HG02798 (cell line): ENCODE results near the gene PDZRN4.

Experiments used
- ATAC-seq: cut with Tn5 transposase; IDR thresholded peaks from one replicate; pipeline ENCODE4 v1.9.1; 2021; ENCODE audit warnings: mild to moderate bottlenecking; ENCODE audit not compliant: unreplicated experiment, poor library complexity

The PDZRN4 gene

GRCh38 chr12:41344776-41345470, 156.8 kb downstream of the PDZRN4 start:
- no peak for ATAC-seq

- no peak for ATAC-seq
These were observed 160.1 kb downstream of the PDZRN4 start for GRCh38 chr12:41348198-41348597.

- ATAC-seq: no peak
These were observed 168.1 kb downstream of the PDZRN4 start for GRCh38 chr12:41356181-41356580.

DNA sequence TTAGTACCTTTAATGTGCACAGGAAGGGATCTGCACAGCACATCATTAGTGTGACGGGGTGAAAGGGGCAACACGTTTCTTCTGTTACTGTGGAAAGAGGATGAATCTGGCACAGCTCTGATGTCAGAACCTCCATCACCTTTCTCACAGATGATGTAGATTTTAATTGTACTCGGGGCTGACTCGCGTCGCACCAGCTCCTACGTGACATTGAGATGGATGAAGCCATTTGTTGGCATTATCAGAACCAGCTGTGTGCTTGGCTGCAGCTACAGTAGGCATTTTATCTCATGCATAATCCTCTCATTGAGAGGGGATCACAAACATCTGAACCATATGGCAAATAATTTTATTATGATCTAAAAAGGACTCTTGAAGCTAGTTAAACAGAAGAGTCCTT, 173.6 kb downstream of the PDZRN4 start:
- ATAC-seq: no peak

DNA sequence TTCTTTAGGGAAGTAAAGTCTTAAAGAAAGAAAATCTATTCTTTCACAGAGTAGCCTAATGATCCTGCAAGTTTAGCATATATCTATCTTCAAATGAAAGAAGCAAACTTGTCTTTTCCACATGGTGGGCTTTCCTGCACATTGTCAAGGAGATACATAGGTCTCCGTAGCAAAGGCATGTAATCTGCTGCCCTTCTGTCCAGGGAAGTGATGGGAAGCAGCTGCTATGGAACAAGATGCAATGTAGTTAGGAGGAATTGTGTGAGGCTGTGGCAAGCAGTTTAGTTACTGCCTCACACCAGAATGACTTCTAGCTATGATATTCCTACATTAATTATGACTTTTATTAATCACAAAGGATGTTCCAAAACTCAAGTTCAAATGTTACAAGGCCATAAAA, 174.4 kb downstream of the PDZRN4 start:
- ATAC-seq: no peak

- ATAC-seq: no peak
These were observed 174.8 kb downstream of the PDZRN4 start for GRCh38 chr12:41362931-41363330.

DNA sequence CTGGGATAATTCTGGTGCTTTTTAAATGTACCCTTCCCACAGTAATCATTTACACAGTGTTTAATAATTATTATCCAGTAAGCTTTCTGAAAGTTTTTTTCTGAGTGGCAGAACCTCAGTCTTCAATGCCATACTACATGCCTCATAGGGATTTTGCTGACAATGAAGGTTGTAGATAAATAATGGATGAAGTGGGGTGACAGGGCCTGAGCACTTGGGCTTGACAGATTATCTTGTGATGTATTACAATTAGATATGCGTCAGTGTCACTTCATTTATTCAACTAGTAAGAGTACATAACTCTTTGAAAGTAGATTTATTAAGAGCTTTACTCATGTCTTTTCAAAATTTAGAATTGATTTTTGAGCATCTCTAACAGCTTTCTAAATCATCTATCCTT, 176.1 kb downstream of the PDZRN4 start:
- ATAC-seq: no peak

- ATAC-seq: no peak
These were observed 177.6 kb downstream of the PDZRN4 start for GRCh38 chr12:41365653-41366171.

- ATAC-seq: no peak
These were observed 179.7 kb downstream of the PDZRN4 start for GRCh38 chr12:41367726-41368405.

DNA sequence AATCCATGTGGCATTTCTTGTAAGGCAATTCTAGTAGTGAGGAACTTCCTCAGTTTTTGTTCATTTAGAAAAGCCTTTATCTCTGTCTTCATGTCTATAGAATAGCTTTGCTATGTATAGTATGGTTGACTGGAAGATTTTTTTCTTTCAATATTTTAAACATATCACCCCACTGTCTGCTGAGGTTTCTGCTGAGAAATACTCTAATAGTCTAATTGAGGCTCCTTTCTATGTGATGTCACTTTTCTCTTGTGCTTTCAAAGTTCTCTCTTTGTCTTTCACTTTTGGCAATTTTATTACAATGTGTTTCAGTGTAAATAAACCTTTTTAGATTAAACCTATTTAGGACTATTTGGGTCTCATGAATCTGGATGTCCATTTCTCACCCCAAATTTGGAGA, 192.8 kb downstream of the PDZRN4 start:
- ATAC-seq: no peak

DNA sequence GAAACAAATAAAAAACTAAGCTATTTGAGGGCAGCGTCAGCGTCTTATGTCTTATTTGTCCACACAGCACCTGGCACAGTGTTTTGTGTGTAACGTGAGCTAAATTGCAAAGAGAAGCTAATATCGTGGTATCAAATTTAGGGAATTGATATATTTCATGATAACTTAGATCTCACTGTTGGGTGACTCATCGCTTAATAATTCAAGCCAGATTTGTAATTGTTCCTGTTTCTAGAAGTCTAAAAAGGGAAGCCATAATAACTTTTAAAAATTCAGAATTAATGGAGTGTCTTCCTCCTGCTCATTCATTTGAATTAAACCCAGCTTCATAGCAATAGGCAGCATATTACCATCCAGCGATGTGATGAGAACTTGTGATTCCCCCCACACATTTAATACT, 214.7 kb downstream of the PDZRN4 start:
- ATAC-seq: no peak

DNA sequence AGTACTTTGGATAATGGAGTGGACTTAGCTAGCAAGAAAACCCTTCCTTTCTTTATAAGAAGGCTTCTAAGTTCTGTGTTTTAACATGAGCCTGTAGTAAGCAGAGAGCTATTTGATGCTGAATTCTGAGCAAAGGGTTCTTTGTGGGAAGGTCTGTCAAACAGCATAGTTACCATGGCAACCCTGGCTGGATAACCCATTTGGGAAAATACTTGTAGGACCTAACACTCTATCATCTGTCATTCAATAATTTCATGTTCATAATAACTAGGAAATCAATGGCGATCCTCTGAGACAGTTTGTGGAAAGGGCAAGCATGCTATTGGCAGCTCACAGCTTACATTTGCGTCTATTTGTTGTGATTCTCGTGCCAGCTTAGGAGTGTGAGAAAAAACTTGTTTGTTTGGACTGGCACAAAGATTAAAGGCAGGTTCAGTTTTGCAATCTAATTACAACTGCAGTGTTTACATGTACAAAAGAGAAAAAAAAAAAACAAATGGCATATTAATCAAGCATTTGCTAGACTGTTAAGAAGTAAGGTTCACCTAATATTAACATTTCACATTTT, 219.2 kb downstream of the PDZRN4 start:
- ATAC-seq: no peak

GRCh38 chr12:41409628-41410027, 221.5 kb downstream of the PDZRN4 start:
- ATAC-seq: no peak

- no peak for ATAC-seq
These were observed 230.5 kb downstream of the PDZRN4 start for GRCh38 chr12:41418586-41418985.

DNA sequence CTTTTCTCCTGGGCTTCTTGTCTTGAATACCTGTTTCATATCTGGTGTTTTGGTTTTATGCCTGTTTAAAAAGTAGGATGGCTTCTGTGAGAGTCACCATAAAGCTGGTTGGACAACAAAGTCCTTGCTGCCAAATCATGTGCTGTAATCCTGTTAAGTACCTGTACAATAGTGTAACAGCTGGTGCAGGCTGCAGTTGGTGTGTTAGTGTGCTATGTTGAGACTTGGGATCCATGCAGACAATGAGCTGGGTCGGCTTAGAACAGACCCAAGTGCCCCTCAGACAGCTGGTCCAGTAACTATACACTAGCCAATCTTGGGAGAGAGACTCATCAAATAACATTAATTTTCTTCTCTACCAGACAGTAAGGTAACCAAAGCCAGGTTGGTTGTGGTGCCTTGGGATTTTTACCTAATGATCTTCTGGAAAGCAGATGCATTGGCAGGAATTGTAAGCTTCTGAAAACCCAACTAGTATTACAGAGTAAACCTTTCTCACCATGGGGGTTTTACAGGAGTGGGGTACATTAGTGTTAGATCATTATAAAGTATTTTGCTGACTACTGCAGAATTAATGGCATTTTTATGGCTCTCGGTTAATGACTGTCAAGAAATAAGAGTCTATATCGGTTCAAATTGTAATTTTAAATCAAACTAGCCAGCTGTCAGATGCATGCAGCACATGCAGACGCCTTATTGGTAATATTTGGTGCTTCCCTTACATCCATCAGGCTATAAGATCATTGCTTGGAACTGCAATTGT, 231.2 kb downstream of the PDZRN4 start:
- no peak for ATAC-seq

DNA sequence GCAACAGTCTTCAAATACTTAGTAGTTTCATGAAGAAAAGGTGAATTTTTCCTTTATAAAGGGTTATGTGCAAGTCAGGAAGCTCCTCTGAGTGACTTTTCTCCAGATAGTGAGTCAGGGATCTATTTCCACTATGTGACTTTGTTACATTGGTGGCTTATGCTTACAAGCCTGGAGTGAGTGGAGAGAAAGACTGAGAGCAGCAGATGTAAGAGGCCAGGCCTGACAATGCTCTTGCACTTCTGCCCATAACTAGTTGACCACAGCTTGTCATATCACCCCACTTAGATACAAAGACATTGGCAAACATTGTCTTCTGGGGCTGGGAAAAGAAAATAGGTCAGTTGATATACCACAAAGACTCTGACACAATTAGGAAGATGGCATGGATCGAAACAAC, 236.5 kb downstream of the PDZRN4 start:
- no peak for ATAC-seq

DNA sequence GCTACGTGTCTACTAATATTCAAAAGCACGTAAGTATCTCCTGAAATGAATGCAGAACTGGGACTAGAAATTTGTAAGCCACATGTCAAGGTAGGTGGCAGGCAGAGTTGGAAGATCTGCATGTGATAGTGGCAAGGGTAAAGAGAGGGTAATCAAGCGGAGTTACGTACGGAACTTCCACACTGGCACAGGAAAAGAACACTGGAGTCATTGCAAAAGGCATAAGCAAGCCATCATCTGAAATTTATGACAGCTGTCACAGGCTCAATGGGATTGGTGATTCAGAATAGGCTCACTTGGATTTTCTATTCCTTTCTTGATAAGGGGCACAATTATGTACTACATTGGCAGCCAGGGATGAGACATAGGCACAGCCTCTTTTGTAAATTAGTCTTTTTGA, 245.3 kb downstream of the PDZRN4 start:
- no peak for ATAC-seq

DNA sequence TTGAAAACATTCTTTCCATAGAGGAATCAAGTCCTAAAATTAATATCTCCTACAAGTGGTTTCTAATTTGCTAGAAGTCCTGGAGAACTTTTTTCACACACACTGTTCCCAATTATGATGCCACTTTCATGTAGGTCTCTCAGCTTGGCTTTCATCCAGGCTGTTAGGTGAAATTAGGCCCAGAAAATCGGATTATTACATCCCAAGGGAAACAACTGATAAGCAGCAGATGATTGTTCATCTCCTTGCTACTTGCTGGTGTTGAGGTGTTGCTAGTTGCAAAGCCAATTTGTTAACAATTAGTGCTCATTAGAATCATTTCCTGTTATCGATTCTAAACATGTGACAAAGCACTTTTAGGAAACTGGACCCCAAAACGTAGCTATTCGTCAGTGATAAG, 248.0 kb downstream of the PDZRN4 start:
- no peak for ATAC-seq

DNA sequence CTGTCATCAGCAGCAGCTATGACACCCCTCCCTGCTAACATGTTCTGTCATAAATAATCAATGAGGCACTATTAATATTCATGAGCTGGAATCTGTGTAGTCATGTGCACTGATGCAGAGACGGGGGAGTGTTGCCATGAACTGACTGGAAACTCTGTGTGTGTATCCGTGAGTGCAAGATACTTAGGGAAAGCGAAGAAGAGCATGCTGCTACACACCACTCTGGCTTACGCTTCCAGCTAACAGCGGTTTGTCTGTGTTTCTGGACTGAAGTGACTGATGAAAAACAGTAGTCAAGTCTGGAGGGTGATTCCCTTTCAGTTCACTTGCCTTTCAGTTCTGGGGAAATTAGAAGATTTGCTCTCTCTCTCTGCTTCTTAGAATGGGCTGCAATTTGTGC, 249.4 kb downstream of the PDZRN4 start:
- no peak for ATAC-seq

DNA sequence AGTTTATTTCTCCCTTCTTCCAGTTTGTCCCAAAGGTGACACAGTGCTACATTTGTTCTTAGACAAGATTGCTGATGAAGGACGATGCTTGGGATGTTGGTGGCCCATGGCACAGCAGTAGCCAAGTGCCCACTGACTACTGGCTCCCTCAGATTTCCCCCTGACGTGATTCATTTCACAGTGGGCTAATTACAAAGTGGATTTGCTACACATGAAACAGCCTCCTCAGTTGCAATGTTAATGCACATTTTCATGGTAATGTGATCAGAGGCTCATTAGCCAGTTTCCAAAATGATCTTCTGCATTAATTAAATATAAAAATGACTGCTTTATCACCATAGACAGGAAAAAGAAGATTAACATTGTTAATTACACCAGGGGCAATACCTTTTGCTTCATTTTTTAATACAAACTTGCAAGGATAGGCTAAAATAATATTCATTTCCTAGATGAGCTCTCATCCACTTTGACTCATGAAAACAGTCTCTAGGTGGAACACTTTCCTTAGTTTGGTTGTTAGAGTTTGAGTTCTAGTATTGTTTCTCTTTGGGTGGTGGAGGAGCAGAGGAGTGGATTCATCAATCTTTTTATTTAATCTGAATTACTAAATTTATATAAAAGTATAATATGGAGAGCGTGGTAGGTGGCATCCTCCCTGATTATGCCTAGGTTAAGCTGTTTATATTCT, 250.9 kb downstream of the PDZRN4 start:
- ATAC-seq: no peak
